A549 treated with CORT108297 at 1 μM for 4 hours (cell line): ENCODE measurements around the gene NKTR. TPM values are rescaled to one million over a fixed set of nuclear protein-coding genes. Genes with fewer than 3 reads are reported as not detected.

Experiments
- total RNA-seq: library from RNA; stranded (reverse); fragments of 200-300 nt; extraction: Qiagen RNA extraction; gene quantifications from 5 replicates; pipeline ENCODE4 v1.2.3, GENCODE V29; 2022

NKTR gene
- total RNA-seq: 8.0 to 13.5 TPM (median 11.9 TPM) in 5 replicates

GRCh38 chr3:42600111-42600957, at the start of gene NKTR:
NKTR (plus strand) TSS chr3:42600686; CDS start chr3:42601007, 321 bp downstream.

GRCh38 chr3:42581709-42582473, 18.6 kb upstream of the NKTR start, which contains the start of gene SEC22C:
SEC22C (minus strand) TSS chr3:42581967; CDS start chr3:42569046, 12,921 bp downstream.

GRCh38 chr3:42653560-42654330, 53.3 kb downstream of the NKTR start, which contains the start of gene ZBTB47:
ZBTB47 (plus strand) TSS chr3:42653697; CDS start chr3:42658356, 4,659 bp downstream.

GRCh38 chr3:42685363-42685881, 84.9 kb downstream of the NKTR start, which contains the start of gene KLHL40:
KLHL40 (plus strand) TSS chr3:42685537; CDS start chr3:42685619, 82 bp downstream.

Other genes starting within 250 kb of the NKTR start
- gene LYZL4, start 190.1 kb upstream of the NKTR start, total RNA-seq: not detected in 5 replicates
- 0.54 to 0.91 TPM (median 0.63 TPM) in 5 replicates for gene VIPR1, start 98.0 kb upstream of the NKTR start, total RNA-seq
- 27.2 to 33.5 TPM (median 31.9 TPM) in 5 replicates for gene SEC22C, start 18.7 kb upstream of the NKTR start, total RNA-seq
- gene SS18L2, start 9.8 kb upstream of the NKTR start, total RNA-seq: 17.4 to 20.8 TPM (median 18.9 TPM) in 5 replicates
- 4.9 to 7.4 TPM (median 6.5 TPM) in 5 replicates for gene ZBTB47, start 53.0 kb downstream of the NKTR start, total RNA-seq
- not detected in 5 replicates for gene KLHL40, start 84.9 kb downstream of the NKTR start, total RNA-seq
- not detected in 5 replicates for gene HHATL, start 102.1 kb downstream of the NKTR start, total RNA-seq
- gene CCDC13, start 172.6 kb downstream of the NKTR start, total RNA-seq: 0.25 to 0.51 TPM (median 0.49 TPM) in 5 replicates
- 71.8 to 102 TPM (median 76.2 TPM) in 5 replicates for gene HIGD1A, start 203.8 kb downstream of the NKTR start, total RNA-seq
- 0.05 to 0.13 TPM (median 0.07 TPM) in 3 of 5 replicates, not detected in the others for gene ACKR2, start 208.8 kb downstream of the NKTR start, total RNA-seq